Stimulated activated CD8-positive, alpha-beta memory T cell treated with anti-CD3 and anti-CD28 coated beads, Interleukin-4, amount 100 ng/mL, for 1 hour (primary cell): ENCODE measurements around the gene DOCK1.

ENCODE experiments used
- DNase-seq, 2 donors: peaks; one replicate each; pipeline ENCODE4 v3.0.0-alpha.2; 2020; ENCODE audit warnings: low read depth in 2 of 2, low spot score in 1 of 2

DOCK1 gene

GRCh38 chr10:127033216-127034033 lies 128.2 kb downstream of the DOCK1 start:
- no peak for DNase-seq

- DNase-seq = no peak
Measured at GRCh38 chr10:127034034-127034633, 128.9 kb downstream of the DOCK1 start.

- no peak for DNase-seq
Measured at GRCh38 chr10:127034790-127035189, 129.6 kb downstream of the DOCK1 start.

- DNase-seq = no peak
Measured at GRCh38 chr10:127035827-127036226, 130.6 kb downstream of the DOCK1 start.

- no peak for DNase-seq
Measured at GRCh38 chr10:127036987-127037386, 131.8 kb downstream of the DOCK1 start.

- no peak for DNase-seq
Measured at GRCh38 chr10:127039435-127039834, 134.2 kb downstream of the DOCK1 start.

- no peak for DNase-seq
Measured at GRCh38 chr10:127040756-127041155, 135.5 kb downstream of the DOCK1 start.

- no peak for DNase-seq
Measured at GRCh38 chr10:127041552-127041951, 136.3 kb downstream of the DOCK1 start.

GRCh38 chr10:127043301-127043700 lies 138.1 kb downstream of the DOCK1 start:
- no peak for DNase-seq

GRCh38 chr10:127044186-127044585 lies 139.0 kb downstream of the DOCK1 start:
- no peak for DNase-seq

- DNase-seq = no peak
Measured at GRCh38 chr10:127046975-127047877, 142.0 kb downstream of the DOCK1 start.

GRCh38 chr10:127047878-127048238 lies 142.6 kb downstream of the DOCK1 start:
- no peak for DNase-seq

- no peak for DNase-seq
Measured at GRCh38 chr10:127048630-127049029, 143.4 kb downstream of the DOCK1 start.

- DNase-seq = no peak
Measured at GRCh38 chr10:127052001-127052400, 146.8 kb downstream of the DOCK1 start.

- DNase-seq = no peak
Measured at GRCh38 chr10:127055263-127055662, 150.0 kb downstream of the DOCK1 start.

GRCh38 chr10:127059314-127059713 lies 154.1 kb downstream of the DOCK1 start:
- DNase-seq = no peak

- no peak for DNase-seq
Measured at GRCh38 chr10:127063762-127064161, 158.5 kb downstream of the DOCK1 start.

- no peak for DNase-seq
Measured at GRCh38 chr10:127064474-127064873, 159.2 kb downstream of the DOCK1 start.

GRCh38 chr10:127067542-127068194 lies 162.4 kb downstream of the DOCK1 start:
- DNase-seq = no peak

GRCh38 chr10:127068485-127068884 lies 163.3 kb downstream of the DOCK1 start:
- DNase-seq = no peak

- DNase-seq = no peak
Measured at GRCh38 chr10:127069436-127069835, 164.2 kb downstream of the DOCK1 start.
